Stimulated activated CD8-positive, alpha-beta memory T cell treated with anti-CD3 and anti-CD28 coated beads, Interleukin-15, amount 100 ng/mL, for 1 hour (primary cell): Measurements from ENCODE around the gene ROR1.

Experiments
- DNase-seq: peaks from one replicate; pipeline ENCODE4 v3.0.0-alpha.2; 2020; ENCODE audit warnings: low read depth

The ROR1 gene

DNA sequence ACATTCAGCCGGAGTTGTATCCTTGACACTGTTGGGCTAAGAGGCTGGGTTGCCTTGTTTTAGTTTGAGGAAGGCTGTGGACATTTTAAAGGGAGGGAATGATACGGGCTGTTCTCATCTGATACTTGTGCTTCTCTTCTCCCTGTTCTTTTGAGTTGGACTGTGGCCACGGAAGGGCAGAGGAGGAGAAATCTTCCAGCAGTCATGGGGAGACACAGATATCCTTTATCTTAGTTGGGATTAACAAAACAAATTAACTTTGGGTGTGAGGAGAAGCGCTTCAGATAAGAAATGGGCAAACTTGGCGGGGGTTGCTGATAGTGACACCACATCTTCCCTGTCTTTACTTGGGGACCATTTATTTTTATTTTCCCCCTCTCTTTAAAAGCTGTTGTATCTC, 138.8 kb downstream of the ROR1 start:
- DNase-seq = no peak

GRCh38 chr1:63913533-63913932, 139.7 kb downstream of the ROR1 start:
- DNase-seq = no peak

- no peak for DNase-seq
Observed at GRCh38 chr1:63914241-63914640, 140.4 kb downstream of the ROR1 start.

GRCh38 chr1:63914706-63915105, 140.9 kb downstream of the ROR1 start:
- DNase-seq = no peak

DNA sequence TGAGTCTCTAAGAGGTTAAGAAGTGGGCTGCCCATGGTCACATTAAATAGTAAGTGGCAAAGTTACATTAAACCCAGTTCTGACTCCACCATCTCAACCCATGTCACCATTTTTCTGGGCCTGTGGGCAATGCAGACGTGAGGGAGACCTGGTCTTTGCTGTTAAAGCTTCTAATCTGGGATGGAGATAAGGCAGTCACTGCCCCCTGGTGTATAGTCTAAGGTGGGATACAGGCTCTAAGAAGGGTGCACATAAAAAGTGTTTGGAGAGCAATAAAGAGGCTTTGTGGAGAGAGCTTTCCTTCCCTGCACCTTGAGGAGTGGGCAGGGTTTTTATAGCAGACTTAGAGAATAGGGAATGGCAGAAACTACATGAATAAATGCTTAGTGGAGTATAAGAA, 141.3 kb downstream of the ROR1 start:
- DNase-seq = no peak

DNA sequence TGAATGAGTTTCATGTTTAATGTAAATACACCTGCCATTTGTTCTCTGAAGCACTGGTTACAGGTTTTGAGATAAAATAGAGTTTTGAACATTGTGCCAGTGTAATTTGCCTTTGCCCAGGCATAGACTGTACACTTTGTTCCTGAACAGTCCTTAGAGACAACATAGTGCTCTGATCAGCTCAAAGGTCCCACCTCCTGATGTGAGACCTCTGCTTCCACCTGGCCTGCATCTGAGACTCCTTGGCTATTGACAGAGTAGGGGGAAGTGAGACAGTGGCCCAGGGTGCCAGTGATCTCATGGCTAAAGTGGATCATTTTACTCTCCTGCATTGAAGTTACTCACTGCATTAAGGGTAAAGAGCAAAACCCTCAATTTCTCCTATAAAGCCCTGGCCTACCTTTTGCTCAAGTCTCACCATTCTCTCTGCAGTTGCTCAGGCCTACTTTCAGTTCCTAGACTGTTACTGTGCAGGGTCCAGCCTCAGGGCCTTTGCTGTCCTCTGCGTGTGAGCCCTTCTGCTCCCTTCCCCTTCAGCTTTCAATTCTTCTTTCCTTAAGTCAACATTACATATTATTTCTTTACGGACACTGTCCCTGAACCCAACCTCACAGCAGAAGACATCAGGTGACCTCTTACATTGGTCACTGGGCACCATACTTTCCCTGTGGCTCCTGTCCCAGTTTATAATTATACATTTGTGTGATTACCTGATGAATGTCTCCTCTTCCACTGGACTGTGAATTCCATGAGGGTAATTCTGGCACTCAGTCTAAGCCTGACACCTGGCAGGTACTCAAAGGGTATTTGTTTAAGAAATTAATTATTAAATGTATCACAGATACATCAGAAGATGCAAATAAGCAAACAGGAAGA, 142.9 kb downstream of the ROR1 start:
- DNase-seq = no peak

- DNase-seq = no peak
Observed at GRCh38 chr1:63917571-63918417, 144.0 kb downstream of the ROR1 start.

DNA sequence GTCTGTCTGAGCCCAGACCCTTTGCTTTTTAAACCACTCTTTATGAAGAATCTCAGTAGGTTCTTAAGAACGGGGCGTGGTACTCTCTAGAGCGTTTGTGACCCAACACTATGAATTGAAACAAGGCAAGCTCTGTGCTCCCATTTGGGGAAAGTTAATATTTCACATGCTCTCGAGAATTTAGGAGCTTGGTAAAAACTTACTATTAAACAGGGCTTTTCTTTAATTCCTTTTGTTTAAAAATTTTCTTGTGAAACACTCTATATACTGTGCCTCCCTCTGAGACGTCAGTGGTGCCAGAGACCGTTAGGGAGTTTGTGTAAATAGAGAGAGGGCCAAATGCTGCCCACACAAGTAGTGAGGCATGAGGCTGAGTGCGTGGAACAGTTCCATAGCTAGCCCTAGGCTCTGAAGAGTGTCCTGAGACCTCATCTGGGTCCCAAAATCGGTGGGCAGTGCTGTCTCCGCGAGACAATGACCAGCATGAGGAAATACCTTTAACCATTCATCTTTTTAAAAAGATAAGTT, 144.7 kb downstream of the ROR1 start:
- no peak for DNase-seq

DNA sequence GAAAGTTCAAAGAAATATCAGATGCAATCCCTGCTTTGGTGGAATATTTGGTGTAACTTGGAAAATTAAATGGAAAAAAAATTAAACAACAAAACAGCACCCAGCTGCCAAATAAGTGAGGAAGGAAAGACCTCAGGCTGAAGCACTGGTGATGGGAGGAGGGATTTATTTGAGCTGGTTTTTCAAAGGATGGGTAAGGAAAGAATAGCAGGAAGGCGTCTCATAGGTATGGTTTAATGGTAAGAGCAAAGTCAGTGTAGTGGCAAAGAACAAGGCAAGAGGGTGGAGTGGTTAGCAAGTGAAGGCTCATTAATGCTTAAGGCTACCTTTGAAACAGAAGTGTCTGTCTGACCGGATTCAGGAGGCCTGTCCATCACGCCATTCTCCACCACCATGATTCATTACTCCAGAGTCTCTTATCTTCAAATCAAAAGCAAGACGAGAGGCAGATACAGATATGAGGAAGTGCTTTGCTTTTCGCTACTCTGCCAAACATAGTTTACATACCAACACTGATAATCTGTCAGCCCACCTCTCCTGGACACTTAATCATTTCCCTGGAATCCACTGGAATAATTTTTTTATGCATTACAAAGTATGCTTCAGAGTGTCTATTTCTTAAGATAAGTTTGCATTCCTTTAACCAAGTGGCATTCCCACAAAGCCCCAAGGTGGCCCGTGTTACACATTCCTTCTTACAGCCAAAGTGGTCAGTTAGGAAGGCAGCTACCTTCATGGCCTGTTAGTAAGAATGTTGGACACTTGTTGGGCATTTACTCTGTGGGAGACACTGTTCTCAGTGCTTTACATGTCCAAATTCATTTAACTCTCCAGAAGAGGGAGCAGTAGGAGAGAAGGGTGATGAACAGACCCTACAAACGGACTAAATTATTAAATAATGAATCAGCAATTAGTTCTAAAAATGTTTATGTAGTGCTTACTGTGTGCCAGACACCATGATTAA, 146.6 kb downstream of the ROR1 start:
- DNase-seq = no peak

DNA sequence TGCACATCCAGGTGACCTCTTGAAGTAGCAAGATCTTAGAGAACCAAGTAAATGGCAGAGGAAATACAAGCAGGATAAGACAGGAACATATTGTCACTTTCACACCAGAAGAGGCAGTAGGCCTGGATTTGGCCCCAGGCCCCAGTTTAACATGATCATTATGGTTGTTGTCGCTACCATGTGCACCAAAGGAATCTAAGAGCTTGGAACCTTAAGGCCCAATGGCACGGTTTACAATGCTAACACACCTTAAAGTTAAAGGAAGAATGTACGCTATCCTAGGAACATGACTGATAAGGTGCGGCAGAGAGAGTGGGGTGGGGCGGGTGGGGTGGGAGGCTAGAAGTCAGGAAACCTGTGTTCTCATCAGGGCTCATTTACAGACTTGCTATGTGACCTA, 147.5 kb downstream of the ROR1 start:
- no peak for DNase-seq

GRCh38 chr1:63921802-63922201, 148.0 kb downstream of the ROR1 start:
- no peak for DNase-seq

DNA sequence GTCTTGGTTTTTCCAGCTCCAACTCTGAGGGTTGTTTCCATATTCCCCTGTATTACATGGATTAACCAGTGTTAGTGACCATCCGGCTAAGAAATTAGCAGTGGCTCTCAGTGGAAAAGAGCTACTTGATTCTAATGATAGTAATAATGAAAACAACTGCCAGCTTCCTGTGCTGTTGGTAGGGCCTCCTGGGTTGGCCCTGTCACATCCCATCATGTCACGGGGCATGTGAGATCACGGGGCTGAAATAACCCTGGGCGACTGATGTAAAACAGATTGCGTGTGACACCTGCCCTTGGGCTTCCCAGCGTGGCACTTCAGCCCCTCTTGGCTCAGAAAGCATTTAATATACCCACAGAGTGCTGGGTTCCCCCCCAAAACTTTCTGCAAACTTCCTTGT, 149.0 kb downstream of the ROR1 start:
- no peak for DNase-seq

- no peak for DNase-seq
Observed at GRCh38 chr1:63923302-63923701, 149.5 kb downstream of the ROR1 start.

DNA sequence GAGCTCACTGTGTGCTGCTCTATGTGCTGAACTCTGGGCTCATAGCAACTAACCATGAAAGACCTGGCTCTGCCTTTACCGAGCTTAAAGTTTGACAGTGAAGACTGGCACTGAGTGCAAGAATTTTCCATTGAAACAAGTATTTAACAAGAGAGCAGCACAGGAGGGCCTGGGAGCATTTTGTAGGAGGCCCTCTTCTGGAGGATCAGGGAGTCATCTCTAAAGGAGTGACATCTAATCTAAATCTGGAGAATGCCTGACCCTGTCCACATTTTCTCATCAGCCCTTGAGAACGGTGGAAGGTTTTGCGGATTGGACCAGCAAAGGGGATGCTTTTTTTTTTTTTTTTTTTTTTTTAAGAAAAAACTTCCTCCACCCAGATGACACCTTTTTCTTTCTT, 150.8 kb downstream of the ROR1 start:
- no peak for DNase-seq

GRCh38 chr1:63928186-63929105, 154.6 kb downstream of the ROR1 start:
- no peak for DNase-seq

- no peak for DNase-seq
Observed at GRCh38 chr1:63929106-63929478, 155.3 kb downstream of the ROR1 start.

GRCh38 chr1:63931468-63931867, 157.7 kb downstream of the ROR1 start:
- DNase-seq = no peak

DNA sequence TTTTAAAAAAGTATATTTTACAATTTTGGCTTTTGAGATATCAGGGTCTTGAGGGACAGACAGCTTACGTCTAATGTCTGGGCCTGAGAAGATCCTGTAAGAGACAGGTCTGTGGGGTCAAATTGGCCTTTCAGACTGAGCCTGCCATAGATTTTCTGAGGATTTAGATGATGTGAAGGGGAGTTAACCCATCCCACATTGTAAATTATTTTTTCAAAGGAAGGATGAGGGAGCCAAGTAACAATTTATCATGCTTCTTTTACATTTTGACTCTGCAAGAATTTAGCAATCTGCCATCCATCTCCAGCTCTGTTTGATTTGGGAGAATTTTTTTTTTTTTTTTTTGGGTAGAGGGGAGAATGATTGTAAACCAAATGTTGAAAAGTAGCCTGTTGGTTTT, 160.9 kb downstream of the ROR1 start:
- no peak for DNase-seq

DNA sequence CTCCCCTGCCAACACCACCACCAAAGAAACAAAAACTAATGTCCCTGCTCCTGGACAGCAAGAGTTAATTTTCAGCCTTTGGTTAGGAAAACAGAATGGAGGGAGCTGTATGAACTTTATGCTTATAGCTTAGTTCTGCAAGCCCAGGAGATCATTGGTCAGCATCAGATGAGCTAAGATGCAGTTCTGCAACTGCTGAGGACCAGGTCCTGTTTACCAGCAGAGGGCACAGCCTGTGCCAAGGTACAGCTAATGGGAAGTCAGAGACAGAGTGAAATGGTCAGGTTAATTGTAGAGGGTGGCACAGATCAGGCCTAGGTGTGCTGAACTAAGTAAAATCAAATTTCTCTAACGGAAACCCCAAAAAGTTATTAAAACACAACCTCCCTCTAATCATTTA, 161.3 kb downstream of the ROR1 start:
- DNase-seq = no peak

- DNase-seq = no peak
Observed at GRCh38 chr1:63935553-63935952, 161.7 kb downstream of the ROR1 start.

GRCh38 chr1:63936276-63936675, 162.5 kb downstream of the ROR1 start:
- DNase-seq = no peak
